ENCODE data around the gene NDUFB2. TPM values are rescaled to one million over a fixed set of nuclear protein-coding genes. Genes with fewer than 3 reads are reported as not detected.

Gene NDUFB2
- total and polyA plus RNA-seq, 2 of the 13 experiments (the other 11 are each of a cell fraction or from before 2014, with no cell fraction given): 206 to 221 TPM

DNA sequence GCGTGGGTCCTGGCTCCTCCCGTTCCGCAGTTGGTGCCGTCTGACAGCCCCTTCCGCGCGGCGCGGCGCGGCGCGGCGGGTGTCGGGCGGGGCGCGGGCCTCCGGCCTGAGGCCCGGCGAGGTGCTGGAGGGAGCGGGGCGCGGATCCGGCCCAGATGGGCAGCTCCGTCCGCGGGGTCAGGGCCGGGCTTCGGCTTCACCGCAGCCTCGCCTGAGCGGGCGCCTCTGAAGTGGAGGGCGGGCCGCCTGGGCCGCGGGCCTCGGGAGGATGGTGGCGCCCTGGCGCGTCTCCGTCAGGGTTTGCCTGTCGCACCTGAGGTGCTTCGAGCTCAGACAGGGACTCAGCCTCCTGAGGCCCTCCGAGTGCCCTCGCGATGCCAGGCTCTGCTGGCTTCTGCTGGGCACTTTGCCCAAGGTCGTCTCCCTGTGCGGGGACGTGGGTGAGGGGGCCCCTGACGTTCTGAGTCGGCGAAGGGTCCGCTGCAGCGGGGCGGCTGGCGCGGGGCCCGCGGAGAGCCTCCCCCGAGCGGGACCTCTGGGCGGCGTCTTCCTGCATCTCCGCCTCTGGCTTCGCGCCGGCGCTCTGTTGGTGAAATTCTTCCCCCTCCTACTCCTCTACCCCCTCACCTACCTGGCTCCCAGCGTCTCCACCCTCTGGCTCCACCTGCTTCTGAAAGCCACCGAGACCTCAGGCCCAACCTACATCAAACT, 23.3 kb upstream of the NDUFB2 start (continued):
- TF ChIP-seq PHF8 (CRISPR knock-in tag; IDR thresholded peaks at IDR 0.05) (peak; percentile 57), ZNF703 (CRISPR knock-in tag; IDR thresholded peaks at IDR 0.05; ENCODE audit: borderline replicate concordance) (no peak), SALL1 (CRISPR knock-in tag; IDR thresholded peaks at IDR 0.05) (peak; percentile 36; the same call in 1 of the 2 replicates), ZNF230 (CRISPR knock-in tag; IDR thresholded peaks at IDR 0.05) (no peak), BRD4 (CRISPR knock-in tag; IDR thresholded peaks at IDR 0.05) (no peak), TP53 (CRISPR knock-in tag; conservative IDR thresholded peaks at IDR 0.05) (no peak), PHF21A (CRISPR knock-in tag; IDR thresholded peaks at IDR 0.05) (no peak), ZC3H13 (CRISPR knock-in tag; IDR thresholded peaks at IDR 0.05) (no peak), EED (CRISPR knock-in tag; IDR thresholded peaks at IDR 0.05) (0 out of 2 replicates have a peak, but pooled peaks have one; percentile 57), MTA1 (CRISPR knock-in tag; IDR thresholded peaks at IDR 0.05; ENCODE audit: borderline replicate concordance) (no peak), YEATS4 (CRISPR knock-in tag; IDR thresholded peaks at IDR 0.05; ENCODE audit: borderline replicate concordance) (peak; percentile 50; the same call in 1 of the 2 replicates), ISL2 (CRISPR knock-in tag; IDR thresholded peaks at IDR 0.05) (no peak), ESRRA (CRISPR knock-in tag; IDR thresholded peaks at IDR 0.05; ENCODE audit: low read depth) (no peak), ZNF570 (CRISPR knock-in tag; IDR thresholded peaks at IDR 0.05; ENCODE audit: borderline replicate concordance) (no peak)
- TF ChIP-seq, protein P1, sequence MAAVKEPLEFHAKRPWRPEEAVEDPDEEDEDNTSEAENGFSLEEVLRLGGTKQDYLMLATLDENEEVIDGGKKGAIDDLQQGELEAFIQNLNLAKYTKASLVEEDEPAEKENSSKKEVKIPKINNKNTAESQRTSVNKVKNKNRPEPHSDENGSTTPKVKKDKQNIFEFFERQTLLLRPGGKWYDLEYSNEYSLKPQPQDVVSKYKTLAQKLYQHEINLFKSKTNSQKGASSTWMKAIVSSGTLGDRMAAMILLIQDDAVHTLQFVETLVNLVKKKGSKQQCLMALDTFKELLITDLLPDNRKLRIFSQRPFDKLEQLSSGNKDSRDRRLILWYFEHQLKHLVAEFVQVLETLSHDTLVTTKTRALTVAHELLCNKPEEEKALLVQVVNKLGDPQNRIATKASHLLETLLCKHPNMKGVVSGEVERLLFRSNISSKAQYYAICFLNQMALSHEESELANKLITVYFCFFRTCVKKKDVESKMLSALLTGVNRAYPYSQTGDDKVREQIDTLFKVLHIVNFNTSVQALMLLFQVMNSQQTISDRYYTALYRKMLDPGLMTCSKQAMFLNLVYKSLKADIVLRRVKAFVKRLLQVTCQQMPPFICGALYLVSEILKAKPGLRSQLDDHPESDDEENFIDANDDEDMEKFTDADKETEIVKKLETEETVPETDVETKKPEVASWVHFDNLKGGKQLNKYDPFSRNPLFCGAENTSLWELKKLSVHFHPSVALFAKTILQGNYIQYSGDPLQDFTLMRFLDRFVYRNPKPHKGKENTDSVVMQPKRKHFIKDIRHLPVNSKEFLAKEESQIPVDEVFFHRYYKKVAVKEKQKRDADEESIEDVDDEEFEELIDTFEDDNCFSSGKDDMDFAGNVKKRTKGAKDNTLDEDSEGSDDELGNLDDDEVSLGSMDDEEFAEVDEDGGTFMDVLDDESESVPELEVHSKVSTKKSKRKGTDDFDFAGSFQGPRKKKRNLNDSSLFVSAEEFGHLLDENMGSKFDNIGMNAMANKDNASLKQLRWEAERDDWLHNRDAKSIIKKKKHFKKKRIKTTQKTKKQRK (IDR thresholded peaks at IDR 0.05; ENCODE audit: low read length): no peak
- TF ChIP-seq, protein P2, sequence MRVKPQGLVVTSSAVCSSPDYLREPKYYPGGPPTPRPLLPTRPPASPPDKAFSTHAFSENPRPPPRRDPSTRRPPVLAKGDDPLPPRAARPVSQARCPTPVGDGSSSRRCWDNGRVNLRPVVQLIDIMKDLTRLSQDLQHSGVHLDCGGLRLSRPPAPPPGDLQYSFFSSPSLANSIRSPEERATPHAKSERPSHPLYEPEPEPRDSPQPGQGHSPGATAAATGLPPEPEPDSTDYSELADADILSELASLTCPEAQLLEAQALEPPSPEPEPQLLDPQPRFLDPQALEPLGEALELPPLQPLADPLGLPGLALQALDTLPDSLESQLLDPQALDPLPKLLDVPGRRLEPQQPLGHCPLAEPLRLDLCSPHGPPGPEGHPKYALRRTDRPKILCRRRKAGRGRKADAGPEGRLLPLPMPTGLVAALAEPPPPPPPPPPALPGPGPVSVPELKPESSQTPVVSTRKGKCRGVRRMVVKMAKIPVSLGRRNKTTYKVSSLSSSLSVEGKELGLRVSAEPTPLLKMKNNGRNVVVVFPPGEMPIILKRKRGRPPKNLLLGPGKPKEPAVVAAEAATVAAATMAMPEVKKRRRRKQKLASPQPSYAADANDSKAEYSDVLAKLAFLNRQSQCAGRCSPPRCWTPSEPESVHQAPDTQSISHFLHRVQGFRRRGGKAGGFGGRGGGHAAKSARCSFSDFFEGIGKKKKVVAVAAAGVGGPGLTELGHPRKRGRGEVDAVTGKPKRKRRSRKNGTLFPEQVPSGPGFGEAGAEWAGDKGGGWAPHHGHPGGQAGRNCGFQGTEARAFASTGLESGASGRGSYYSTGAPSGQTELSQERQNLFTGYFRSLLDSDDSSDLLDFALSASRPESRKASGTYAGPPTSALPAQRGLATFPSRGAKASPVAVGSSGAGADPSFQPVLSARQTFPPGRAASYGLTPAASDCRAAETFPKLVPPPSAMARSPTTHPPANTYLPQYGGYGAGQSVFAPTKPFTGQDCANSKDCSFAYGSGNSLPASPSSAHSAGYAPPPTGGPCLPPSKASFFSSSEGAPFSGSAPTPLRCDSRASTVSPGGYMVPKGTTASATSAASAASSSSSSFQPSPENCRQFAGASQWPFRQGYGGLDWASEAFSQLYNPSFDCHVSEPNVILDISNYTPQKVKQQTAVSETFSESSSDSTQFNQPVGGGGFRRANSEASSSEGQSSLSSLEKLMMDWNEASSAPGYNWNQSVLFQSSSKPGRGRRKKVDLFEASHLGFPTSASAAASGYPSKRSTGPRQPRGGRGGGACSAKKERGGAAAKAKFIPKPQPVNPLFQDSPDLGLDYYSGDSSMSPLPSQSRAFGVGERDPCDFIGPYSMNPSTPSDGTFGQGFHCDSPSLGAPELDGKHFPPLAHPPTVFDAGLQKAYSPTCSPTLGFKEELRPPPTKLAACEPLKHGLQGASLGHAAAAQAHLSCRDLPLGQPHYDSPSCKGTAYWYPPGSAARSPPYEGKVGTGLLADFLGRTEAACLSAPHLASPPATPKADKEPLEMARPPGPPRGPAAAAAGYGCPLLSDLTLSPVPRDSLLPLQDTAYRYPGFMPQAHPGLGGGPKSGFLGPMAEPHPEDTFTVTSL (CRISPR knock-in tag; IDR thresholded peaks at IDR 0.05; ENCODE audit: borderline replicate concordance): no peak
- TF ChIP-seq, protein P3, sequence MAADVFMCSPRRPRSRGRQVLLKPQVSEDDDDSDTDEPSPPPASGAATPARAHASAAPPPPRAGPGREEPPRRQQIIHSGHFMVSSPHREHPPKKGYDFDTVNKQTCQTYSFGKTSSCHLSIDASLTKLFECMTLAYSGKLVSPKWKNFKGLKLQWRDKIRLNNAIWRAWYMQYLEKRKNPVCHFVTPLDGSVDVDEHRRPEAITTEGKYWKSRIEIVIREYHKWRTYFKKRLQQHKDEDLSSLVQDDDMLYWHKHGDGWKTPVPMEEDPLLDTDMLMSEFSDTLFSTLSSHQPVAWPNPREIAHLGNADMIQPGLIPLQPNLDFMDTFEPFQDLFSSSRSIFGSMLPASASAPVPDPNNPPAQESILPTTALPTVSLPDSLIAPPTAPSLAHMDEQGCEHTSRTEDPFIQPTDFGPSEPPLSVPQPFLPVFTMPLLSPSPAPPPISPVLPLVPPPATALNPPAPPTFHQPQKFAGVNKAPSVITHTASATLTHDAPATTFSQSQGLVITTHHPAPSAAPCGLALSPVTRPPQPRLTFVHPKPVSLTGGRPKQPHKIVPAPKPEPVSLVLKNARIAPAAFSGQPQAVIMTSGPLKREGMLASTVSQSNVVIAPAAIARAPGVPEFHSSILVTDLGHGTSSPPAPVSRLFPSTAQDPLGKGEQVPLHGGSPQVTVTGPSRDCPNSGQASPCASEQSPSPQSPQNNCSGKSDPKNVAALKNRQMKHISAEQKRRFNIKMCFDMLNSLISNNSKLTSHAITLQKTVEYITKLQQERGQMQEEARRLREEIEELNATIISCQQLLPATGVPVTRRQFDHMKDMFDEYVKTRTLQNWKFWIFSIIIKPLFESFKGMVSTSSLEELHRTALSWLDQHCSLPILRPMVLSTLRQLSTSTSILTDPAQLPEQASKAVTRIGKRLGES (CRISPR knock-in tag; IDR thresholded peaks at IDR 0.05; ENCODE audit: borderline replicate concordance): no peak
